HUES64 (cell line): ENCODE results near the gene AMACR.
"Not testable (repeated sequence)": the region's sequence is repeated elsewhere in the genome, so short reads cannot be mapped to it uniquely, and the experiment has no call there.

Source experiments
- H3K27ac ChIP-seq: 2 replicates; pipeline ENCODE4 v1.7.0; 2013; ENCODE audit warnings: low read depth, low read length, inconsistent platforms
- H3K27me3 ChIP-seq: 2 replicates; pipeline ENCODE4 v1.6.1; 2013; ENCODE audit warnings: mild to moderate bottlenecking, low read length; ENCODE audit not compliant: insufficient read depth
- H3K36me3 ChIP-seq: 2 replicates; pipeline ENCODE4 v1.6.1; 2013; ENCODE audit warnings: mild to moderate bottlenecking, low read length; ENCODE audit not compliant: insufficient read depth
- H3K4me1 ChIP-seq: 2 replicates; pipeline ENCODE4 v1.6.1; 2013; ENCODE audit warnings: mild to moderate bottlenecking, low read length, moderate library complexity; ENCODE audit not compliant: insufficient read depth
- H3K4me3 ChIP-seq: 2 replicates; pipeline ENCODE4 v1.5.1; 2013; ENCODE audit warnings: mild to moderate bottlenecking, low read length, moderate library complexity
- H3K9ac ChIP-seq: 2 replicates; pipeline ENCODE4 v1.6.1; 2013; ENCODE audit warnings: mild to moderate bottlenecking, low read depth, low read length
- H3K9me3 ChIP-seq: 2 replicates; pipeline ENCODE4 v1.6.1; 2013; ENCODE audit warnings: low read depth, low read length; ENCODE audit not compliant: insufficient read depth
- WGBS: fragments of 150-250, 120-280 bp; methylation state at CpG from one replicate; pipeline ENCODE4 v1.1.7; 2013; ENCODE audit warnings: missing lambda C conversion rate; 5-methylcytosine and 5-hydroxymethylcytosine counted together

Gene AMACR

GRCh38 chr5:34034534-34035327 lies 26.9 kb upstream of the AMACR start:
- Histone ChIP-seq H3K4me1 (peaks cover 12% of the 10 kb centered on the region), H3K4me3 (no peak overlapping the region), H3K36me3 (no peaks in the 10 kb centered on the region), H3K9me3 (no peaks in the 10 kb centered on the region), H3K9ac (no peak overlapping the region), H3K27me3 (no peaks in the 10 kb centered on the region), H3K27ac (no peak overlapping the region)
- WGBS: 93% methylated on average over 4 of the region's 4 CpGs

GRCh38 chr5:34031966-34032365 lies 24.1 kb upstream of the AMACR start:
- 96% methylated on average over 3 of the region's 3 CpGs for WGBS
- no peaks in the 10 kb centered on the region for H3K36me3 ChIP-seq
- no peaks in the 10 kb centered on the region for H3K9me3 ChIP-seq
- H3K9ac ChIP-seq: no peak overlapping the region
- no peak overlapping the region for H3K4me3 ChIP-seq
- no peaks in the 10 kb centered on the region for H3K27me3 ChIP-seq
- H3K27ac ChIP-seq: no peak overlapping the region
- no peaks in the 10 kb centered on the region for H3K4me1 ChIP-seq

GRCh38 chr5:34031117-34031516 lies 23.3 kb upstream of the AMACR start:
- no peaks in the 10 kb centered on the region for H3K36me3 ChIP-seq
- H3K27ac ChIP-seq: no peak overlapping the region
- no peaks in the 10 kb centered on the region for H3K9me3 ChIP-seq
- H3K27me3 ChIP-seq: no peaks in the 10 kb centered on the region
- no peak overlapping the region for H3K9ac ChIP-seq
- H3K4me3 ChIP-seq: no peak overlapping the region
- 83% methylated on average over 2 of the region's 2 CpGs for WGBS
- H3K4me1 ChIP-seq: no peaks in the 10 kb centered on the region

- H3K27ac ChIP-seq, H3K27me3 ChIP-seq, H3K4me3 ChIP-seq, H3K9ac ChIP-seq, H3K36me3 ChIP-seq, H3K4me1 ChIP-seq, H3K9me3 ChIP-seq: not testable (repeated sequence)
- WGBS: 97% methylated on average over 2 of the region's 2 CpGs
These were observed 22.7 kb upstream of the AMACR start for GRCh38 chr5:34030585-34030984.

GRCh38 chr5:34030048-34030447 lies 22.2 kb upstream of the AMACR start:
- H3K27me3 ChIP-seq: no peaks in the 10 kb centered on the region
- 91% methylated on average over 1 of the region's 1 CpG for WGBS
- H3K4me1 ChIP-seq: 0 out of 2 replicates have a peak, but pooled peaks cover 4% of the 10 kb centered on the region
- H3K4me3 ChIP-seq: no peak overlapping the region
- no peaks in the 10 kb centered on the region for H3K9me3 ChIP-seq
- no peak overlapping the region for H3K27ac ChIP-seq
- H3K9ac ChIP-seq: no peak overlapping the region
- no peaks in the 10 kb centered on the region for H3K36me3 ChIP-seq

GRCh38 chr5:34028349-34028748 lies 20.5 kb upstream of the AMACR start:
- no peak overlapping the region for H3K9ac ChIP-seq
- 89% methylated on average over 3 of the region's 3 CpGs for WGBS
- H3K27me3 ChIP-seq: no peaks in the 10 kb centered on the region
- 0 out of 2 replicates have a peak, but pooled peaks cover 8% of the 10 kb centered on the region for H3K4me1 ChIP-seq
- H3K4me3 ChIP-seq: no peak overlapping the region
- H3K36me3 ChIP-seq: no peaks in the 10 kb centered on the region
- no peak overlapping the region for H3K27ac ChIP-seq
- H3K9me3 ChIP-seq: no peaks in the 10 kb centered on the region

GRCh38 chr5:34026089-34026761 lies 18.4 kb upstream of the AMACR start:
- whole genome bisulfite sequencing: 88% methylated on average over 9 of the region's 9 CpGs
- Histone ChIP-seq H3K9ac (no peak overlapping the region), H3K27ac (no peak overlapping the region)

GRCh38 chr5:34022121-34022705 lies 14.4 kb upstream of the AMACR start:
- H3K27me3 ChIP-seq: no peaks in the 10 kb centered on the region
- H3K4me1 ChIP-seq: 0 out of 2 replicates have a peak, but pooled peaks cover 8% of the 10 kb centered on the region
- no peaks in the 10 kb centered on the region for H3K36me3 ChIP-seq
- no peak overlapping the region for H3K9ac ChIP-seq
- H3K9me3 ChIP-seq: no peaks in the 10 kb centered on the region
- no peak overlapping the region for H3K27ac ChIP-seq
- no peak overlapping the region for H3K4me3 ChIP-seq
- WGBS: 59% methylated on average over 2 of the region's 2 CpGs

More at GRCh38 chr5:34026089-34026761, 18.4 kb upstream of the AMACR start:
- Histone ChIP-seq H3K9me3 (no peaks in the 10 kb centered on the region), H3K4me3 (no peak overlapping the region), H3K27me3 (no peaks in the 10 kb centered on the region), H3K36me3 (no peaks in the 10 kb centered on the region), H3K4me1 (0 out of 2 replicates have a peak, but pooled peaks cover 8% of the 10 kb centered on the region)

- no peaks in the 10 kb centered on the region for H3K27me3 ChIP-seq
- no peak overlapping the region for H3K9ac ChIP-seq
- 85% methylated on average over 2 of the region's 2 CpGs for WGBS
- no peaks in the 10 kb centered on the region for H3K9me3 ChIP-seq
- no peak overlapping the region for H3K4me3 ChIP-seq
- H3K27ac ChIP-seq: no peak overlapping the region
- no peaks in the 10 kb centered on the region for H3K36me3 ChIP-seq
- 0 out of 2 replicates have a peak, but pooled peaks cover 8% of the 10 kb centered on the region for H3K4me1 ChIP-seq
These were observed 13.5 kb upstream of the AMACR start for GRCh38 chr5:34021334-34021733.

GRCh38 chr5:34020726-34021125 lies 12.9 kb upstream of the AMACR start:
- H3K4me1 ChIP-seq: 0 out of 2 replicates have a peak, but pooled peaks cover 8% of the 10 kb centered on the region
- H3K36me3 ChIP-seq: no peaks in the 10 kb centered on the region
- H3K9me3 ChIP-seq: no peaks in the 10 kb centered on the region
- H3K4me3 ChIP-seq: no peak overlapping the region
- WGBS: 98% methylated on average over 1 of the region's 1 CpG
- no peak overlapping the region for H3K27ac ChIP-seq
- H3K9ac ChIP-seq: no peak overlapping the region
- H3K27me3 ChIP-seq: no peaks in the 10 kb centered on the region

- WGBS: 96% methylated on average over 2 of the region's 2 CpGs
- Histone ChIP-seq H3K4me1 (no peaks in the 10 kb centered on the region), H3K36me3 (no peaks in the 10 kb centered on the region)
These were observed 9.4 kb upstream of the AMACR start for GRCh38 chr5:34017254-34017653.

More at GRCh38 chr5:34017254-34017653, 9.4 kb upstream of the AMACR start:
- Histone ChIP-seq H3K9me3 (no peaks in the 10 kb centered on the region), H3K4me3 (no peak overlapping the region), H3K27ac (no peak overlapping the region), H3K27me3 (no peaks in the 10 kb centered on the region), H3K9ac (no peak overlapping the region)
